ENCODE measurements around the gene LRRC73.

The LRRC73 gene

DNA sequence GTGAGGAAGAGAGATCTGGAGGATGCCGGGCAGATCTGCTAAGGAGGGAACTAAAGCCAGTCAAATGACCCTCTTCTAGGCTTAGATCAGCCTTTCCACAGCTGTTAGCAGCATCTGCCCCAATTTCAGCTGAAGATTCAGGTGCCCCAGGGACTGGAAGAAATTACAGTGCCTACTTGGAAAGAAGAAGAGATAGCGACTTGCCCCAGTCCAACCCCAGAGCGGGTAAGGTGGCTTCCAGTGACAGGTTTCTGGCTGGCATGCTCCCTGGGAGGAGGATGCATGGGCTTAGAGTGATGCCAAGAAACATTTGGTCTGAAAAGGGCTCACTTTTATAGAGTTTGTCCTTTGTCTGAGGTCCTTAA is 32.2 kb downstream of the LRRC73 start:
- peak overlapping the region; percentile 93 for H3K27ac ChIP-seq (ENCODE audit: insufficient read depth, low read length, poor library complexity, severe bottlenecking)
- peak overlapping the region; percentile 92 for H3K4me3 ChIP-seq (ENCODE audit: insufficient read depth, low read depth, low read length, poor library complexity, severe bottlenecking)
- no peak for DNase-seq
- H3K36me3 ChIP-seq (ENCODE audit: control insufficient read depth, insufficient read depth, low read length) = peaks cover 4% of the 10 kb centered on the region
- H3K9me3 ChIP-seq (ENCODE audit: control insufficient read depth, low read length) = no peaks in the 10 kb centered on the region
- no peaks in the 10 kb centered on the region for H3K27me3 ChIP-seq (replicated peaks; ENCODE audit: control insufficient read depth, insufficient read depth, low read length, poor library complexity, severe bottlenecking)
- H3K4me1 ChIP-seq (ENCODE audit: control insufficient read depth, insufficient read depth, low read length, poor library complexity, severe bottlenecking) = peaks cover 14% of the 10 kb centered on the region

DNA sequence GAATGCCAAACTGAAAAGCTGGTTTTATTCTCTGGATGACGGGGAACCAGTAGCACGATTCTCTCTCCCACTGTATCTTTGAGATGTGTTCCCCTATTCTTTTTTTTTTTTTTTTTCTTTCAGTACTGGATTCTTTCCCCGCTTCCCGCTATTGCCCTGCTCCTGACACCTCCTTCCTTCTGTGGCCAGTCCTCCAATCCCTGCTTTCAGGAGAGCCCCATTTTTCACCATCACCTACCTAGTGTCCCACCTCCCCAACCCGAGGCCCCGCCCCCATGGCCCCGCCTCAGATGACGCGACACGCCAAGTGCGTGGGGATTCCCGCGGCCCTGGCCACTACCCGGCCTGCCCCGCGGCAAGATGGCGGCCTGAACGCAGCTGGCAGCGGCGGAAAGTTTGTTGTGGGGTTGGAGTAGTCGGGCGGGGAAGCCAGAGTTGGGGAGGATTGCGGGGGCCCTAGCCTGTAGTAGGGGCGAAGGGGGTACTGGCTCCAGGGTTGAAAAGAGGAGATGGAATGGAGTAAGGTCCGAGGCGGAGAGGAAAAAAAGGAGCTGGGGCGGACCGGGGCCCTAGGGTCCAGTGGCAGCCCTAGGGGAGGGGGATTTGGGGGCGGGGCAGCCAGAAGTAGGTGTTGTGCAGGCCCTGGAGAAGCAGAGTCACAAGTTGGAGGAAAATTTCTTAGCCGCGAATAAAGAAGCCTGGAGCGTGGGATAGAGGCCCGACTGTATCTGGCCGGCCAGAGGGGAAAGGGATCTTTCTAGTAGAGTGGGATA is 32.7 kb downstream of the LRRC73 start, which contains the start of gene TJAP1:
TJAP1 (plus strand) TSS at position 336 of the 773 bp plus-strand sequence. CDS start 21,432 bp downstream, outside the sequence.
- Histone ChIP-seq H3K4me3 (ENCODE audit: insufficient read depth, low read depth, low read length, poor library complexity, severe bottlenecking) (peak within 1 kb of the TSS; percentile 92), H3K9me3 (ENCODE audit: control insufficient read depth, low read length) (no peaks in the 10 kb centered on the region), H3K36me3 (ENCODE audit: control insufficient read depth, insufficient read depth, low read length) (peaks cover 1% of the 10 kb centered on the region), H3K27me3 (replicated peaks; ENCODE audit: control insufficient read depth, insufficient read depth, low read length, poor library complexity, severe bottlenecking) (no peaks in the 10 kb centered on the region), H3K4me1 (ENCODE audit: control insufficient read depth, insufficient read depth, low read length, poor library complexity, severe bottlenecking) (peaks cover 14% of the 10 kb centered on the region), H3K27ac (ENCODE audit: insufficient read depth, low read length, poor library complexity, severe bottlenecking) (peak within 1 kb of the TSS; percentile 93)
- peak; percentile 89 to 93 (median 91) for DNase-seq

DNA sequence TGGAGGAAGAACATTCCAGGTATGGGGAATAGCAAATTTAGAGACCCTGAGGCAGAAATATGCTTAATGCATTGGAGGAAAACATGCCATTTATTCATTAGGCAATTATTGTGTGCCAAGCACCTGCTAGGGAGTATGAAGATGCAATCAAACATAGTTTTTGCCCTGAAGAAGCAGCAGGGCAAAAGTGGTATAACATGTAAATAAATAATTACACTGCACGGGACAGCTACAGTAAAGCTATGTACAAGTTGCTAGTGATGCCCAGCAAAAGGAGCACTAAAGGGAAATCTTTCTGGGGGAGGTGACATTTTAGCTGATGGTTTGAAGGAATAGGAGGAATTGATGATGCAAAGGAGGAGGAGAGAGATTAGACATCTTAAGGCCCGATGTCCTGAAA is 33.4 kb downstream of the LRRC73 start:
- Histone ChIP-seq H3K27me3 (replicated peaks; ENCODE audit: control insufficient read depth, insufficient read depth, low read length, poor library complexity, severe bottlenecking) (no peaks in the 10 kb centered on the region), H3K36me3 (ENCODE audit: control insufficient read depth, insufficient read depth, low read length) (no peaks in the 10 kb centered on the region), H3K9me3 (ENCODE audit: control insufficient read depth, low read length) (no peaks in the 10 kb centered on the region), H3K27ac (ENCODE audit: insufficient read depth, low read length, poor library complexity, severe bottlenecking) (peak overlapping the region; percentile 93), H3K4me1 (ENCODE audit: control insufficient read depth, insufficient read depth, low read length, poor library complexity, severe bottlenecking) (peaks cover 14% of the 10 kb centered on the region), H3K4me3 (ENCODE audit: insufficient read depth, low read depth, low read length, poor library complexity, severe bottlenecking) (peak overlapping the region; percentile 92)
- no peak for DNase-seq

DNA sequence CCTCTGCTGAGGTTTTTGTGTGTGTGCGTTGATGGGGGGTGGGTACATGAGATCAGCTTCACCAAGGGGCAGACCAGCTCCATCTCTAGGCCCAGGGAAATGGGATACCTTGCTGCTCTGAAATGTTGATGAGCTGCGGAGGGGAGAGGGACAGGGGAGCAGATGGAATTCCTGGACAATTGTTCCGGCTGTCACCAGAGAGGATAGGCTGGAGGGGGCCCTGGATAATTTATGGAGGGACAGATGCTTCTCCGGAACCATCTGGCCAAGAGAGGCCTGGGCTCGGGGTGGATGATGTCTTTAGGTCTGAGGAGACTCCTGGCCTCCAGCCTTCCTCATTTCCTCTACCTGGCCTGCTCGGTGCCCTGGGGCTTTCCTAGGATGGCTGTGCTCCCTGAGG is 34.6 kb downstream of the LRRC73 start:
- Histone ChIP-seq H3K9me3 (ENCODE audit: control insufficient read depth, low read length) (no peaks in the 10 kb centered on the region), H3K4me1 (ENCODE audit: control insufficient read depth, insufficient read depth, low read length, poor library complexity, severe bottlenecking) (peaks cover 14% of the 10 kb centered on the region), H3K36me3 (ENCODE audit: control insufficient read depth, insufficient read depth, low read length) (no peaks in the 10 kb centered on the region), H3K27me3 (replicated peaks; ENCODE audit: control insufficient read depth, insufficient read depth, low read length, poor library complexity, severe bottlenecking) (no peaks in the 10 kb centered on the region), H3K27ac (ENCODE audit: insufficient read depth, low read length, poor library complexity, severe bottlenecking) (no peak overlapping the region), H3K4me3 (ENCODE audit: insufficient read depth, low read depth, low read length, poor library complexity, severe bottlenecking) (no peak overlapping the region)
- DNase-seq = no peak

DNA sequence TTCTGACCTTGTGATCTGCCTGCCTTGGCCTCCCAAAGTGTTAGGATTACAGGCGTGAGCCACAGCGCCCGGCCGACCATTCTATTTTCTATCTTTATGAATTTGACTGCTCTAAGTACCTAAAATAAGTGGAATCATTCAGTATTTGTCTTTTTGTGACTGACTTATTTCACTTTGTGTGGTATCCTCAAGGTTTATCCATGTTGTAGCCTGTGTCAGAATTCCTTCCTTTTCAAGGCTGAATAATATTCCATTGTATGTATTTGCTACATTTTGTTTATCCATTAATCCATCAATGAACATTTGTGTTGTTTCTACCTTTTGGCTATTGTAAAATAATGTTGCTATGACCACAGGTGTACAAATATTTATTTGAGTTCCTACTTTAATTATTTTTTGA is 37.6 kb downstream of the LRRC73 start:
- H3K27me3 ChIP-seq (replicated peaks; ENCODE audit: control insufficient read depth, insufficient read depth, low read length, poor library complexity, severe bottlenecking) = no peaks in the 10 kb centered on the region
- no peak overlapping the region for H3K4me3 ChIP-seq (ENCODE audit: insufficient read depth, low read depth, low read length, poor library complexity, severe bottlenecking)
- no peak overlapping the region for H3K27ac ChIP-seq (ENCODE audit: insufficient read depth, low read length, poor library complexity, severe bottlenecking)
- H3K9me3 ChIP-seq (ENCODE audit: control insufficient read depth, low read length) = no peaks in the 10 kb centered on the region
- DNase-seq = no peak
- H3K4me1 ChIP-seq (ENCODE audit: control insufficient read depth, insufficient read depth, low read length, poor library complexity, severe bottlenecking) = peaks cover 6% of the 10 kb centered on the region
- H3K36me3 ChIP-seq (ENCODE audit: control insufficient read depth, insufficient read depth, low read length) = no peaks in the 10 kb centered on the region

DNA sequence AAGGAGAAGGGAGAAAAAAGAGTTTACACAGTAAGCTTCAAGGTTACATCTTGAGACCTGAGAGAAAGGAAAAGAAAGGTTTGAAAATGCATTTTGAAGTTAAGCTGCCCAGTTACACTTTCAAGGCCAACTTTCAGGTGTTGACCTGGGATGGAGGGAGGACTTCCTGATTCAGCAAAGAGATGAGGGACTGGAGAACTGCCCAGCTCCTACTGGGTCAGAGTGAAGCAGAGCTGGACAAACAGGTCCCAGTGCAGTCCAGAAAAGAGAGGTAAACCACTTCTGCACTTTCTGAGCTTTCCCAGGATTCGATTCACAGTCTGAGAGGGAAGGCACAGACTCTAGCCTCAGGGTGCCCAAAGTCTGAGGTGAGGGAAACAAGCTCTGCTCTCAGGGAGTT is 38.7 kb downstream of the LRRC73 start:
- H3K27ac ChIP-seq (ENCODE audit: insufficient read depth, low read length, poor library complexity, severe bottlenecking) = no peak overlapping the region
- H3K27me3 ChIP-seq (replicated peaks; ENCODE audit: control insufficient read depth, insufficient read depth, low read length, poor library complexity, severe bottlenecking) = peaks cover 5% of the 10 kb centered on the region
- H3K9me3 ChIP-seq (ENCODE audit: control insufficient read depth, low read length) = no peaks in the 10 kb centered on the region
- H3K36me3 ChIP-seq (ENCODE audit: control insufficient read depth, insufficient read depth, low read length) = no peaks in the 10 kb centered on the region
- H3K4me1 ChIP-seq (ENCODE audit: control insufficient read depth, insufficient read depth, low read length, poor library complexity, severe bottlenecking) = no peaks in the 10 kb centered on the region
- H3K4me3 ChIP-seq (ENCODE audit: insufficient read depth, low read depth, low read length, poor library complexity, severe bottlenecking) = no peak overlapping the region
- no peak for DNase-seq

DNA sequence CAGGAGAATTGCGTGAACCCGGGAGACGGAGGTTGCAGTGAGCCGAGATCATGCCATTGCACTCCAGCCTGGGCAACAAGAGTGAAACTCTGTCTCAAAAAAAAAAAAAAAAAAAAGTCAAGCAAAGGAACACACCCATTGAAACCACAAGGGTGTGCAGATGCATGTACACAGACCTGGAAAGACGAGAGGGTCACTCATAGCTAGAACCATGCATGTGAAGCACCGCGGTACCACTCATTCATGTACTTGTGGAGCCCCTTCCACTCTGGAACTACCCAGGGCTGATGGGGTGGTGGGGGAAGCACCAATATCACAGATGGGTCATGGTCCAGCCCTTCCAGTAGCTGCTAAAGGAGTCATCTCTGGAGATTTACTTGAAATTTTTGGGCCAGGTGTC is 40.2 kb downstream of the LRRC73 start:
- H3K27me3 ChIP-seq (replicated peaks; ENCODE audit: control insufficient read depth, insufficient read depth, low read length, poor library complexity, severe bottlenecking) = peaks cover 5% of the 10 kb centered on the region

DNA sequence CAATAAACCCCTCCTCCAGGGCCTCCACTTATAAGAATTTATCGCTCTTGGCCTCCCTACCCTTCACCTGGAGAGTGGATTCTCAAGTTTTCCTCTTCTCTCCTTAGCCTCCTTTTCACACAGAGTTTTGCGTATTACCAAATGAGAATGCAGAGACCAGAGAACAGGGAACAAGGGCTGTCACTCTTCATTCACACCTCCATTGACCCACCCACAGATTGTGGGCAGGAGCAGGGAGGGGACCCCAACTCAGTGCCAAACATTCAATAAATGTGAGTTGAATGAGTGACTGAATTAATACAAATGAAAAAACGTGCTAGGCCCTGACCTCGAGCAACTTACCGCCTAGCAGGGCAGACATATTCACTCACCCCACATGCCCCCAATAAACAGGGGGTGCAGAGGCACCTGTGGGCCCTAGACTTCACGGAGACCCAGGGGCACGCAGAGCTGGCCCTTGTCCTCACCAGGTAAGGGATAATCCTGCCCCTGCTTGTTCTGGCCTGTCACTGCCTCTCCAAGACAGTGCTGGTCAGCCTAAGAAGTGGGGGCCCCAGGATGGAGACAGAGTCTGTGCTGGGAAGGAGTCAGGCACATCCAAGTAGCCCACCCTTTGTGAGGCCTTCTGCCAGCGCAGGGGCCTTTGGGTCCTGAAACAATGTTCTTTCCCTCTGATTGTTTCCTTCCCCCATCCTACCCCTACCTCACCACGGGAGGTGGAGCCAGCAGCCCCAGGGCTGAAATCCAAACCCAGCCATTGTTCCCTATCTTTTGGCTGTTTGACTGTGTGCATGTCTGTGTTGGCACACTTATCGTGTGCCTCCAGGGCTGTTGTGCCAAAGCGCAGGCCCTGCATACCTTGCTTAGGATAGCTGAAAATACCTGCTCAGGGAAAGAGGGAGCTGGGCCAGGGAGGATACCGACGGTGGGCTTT is 41.1 kb downstream of the LRRC73 start:
- H3K27me3 ChIP-seq (replicated peaks; ENCODE audit: control insufficient read depth, insufficient read depth, low read length, poor library complexity, severe bottlenecking) = peaks cover 5% of the 10 kb centered on the region

More for the DNA sequence above, 40.2 kb downstream of the LRRC73 start:
- no peak overlapping the region for H3K4me3 ChIP-seq (ENCODE audit: insufficient read depth, low read depth, low read length, poor library complexity, severe bottlenecking)
- no peak overlapping the region for H3K27ac ChIP-seq (ENCODE audit: insufficient read depth, low read length, poor library complexity, severe bottlenecking)
- no peaks in the 10 kb centered on the region for H3K36me3 ChIP-seq (ENCODE audit: control insufficient read depth, insufficient read depth, low read length)
- H3K4me1 ChIP-seq (ENCODE audit: control insufficient read depth, insufficient read depth, low read length, poor library complexity, severe bottlenecking) = no peaks in the 10 kb centered on the region
- H3K9me3 ChIP-seq (ENCODE audit: control insufficient read depth, low read length) = no peaks in the 10 kb centered on the region
- no peak for DNase-seq

DNA sequence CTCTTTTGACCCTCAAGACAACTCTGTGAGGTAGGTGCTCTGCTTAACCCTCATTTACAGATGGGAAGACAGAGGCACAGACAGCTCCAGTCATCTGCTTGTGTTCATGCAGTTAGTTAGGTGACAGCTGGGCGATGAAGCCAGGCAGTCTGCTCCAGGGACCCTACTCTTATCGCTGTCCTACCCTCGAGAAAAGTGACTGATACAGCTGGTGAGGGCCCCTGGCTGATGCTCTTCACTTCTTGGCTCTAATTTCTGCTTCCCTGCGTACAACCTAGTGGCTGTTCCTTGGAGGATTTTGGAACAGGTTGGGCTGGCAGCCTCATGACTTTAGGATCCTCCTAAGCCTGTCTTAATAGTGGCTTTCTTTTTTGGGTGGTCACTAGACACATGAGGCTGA is 41.9 kb downstream of the LRRC73 start:
- no peak overlapping the region for H3K4me3 ChIP-seq (ENCODE audit: insufficient read depth, low read depth, low read length, poor library complexity, severe bottlenecking)
- no peaks in the 10 kb centered on the region for H3K9me3 ChIP-seq (ENCODE audit: control insufficient read depth, low read length)
- H3K36me3 ChIP-seq (ENCODE audit: control insufficient read depth, insufficient read depth, low read length) = no peaks in the 10 kb centered on the region
- no peak for DNase-seq
- peaks cover 5% of the 10 kb centered on the region for H3K27me3 ChIP-seq (replicated peaks; ENCODE audit: control insufficient read depth, insufficient read depth, low read length, poor library complexity, severe bottlenecking)
- H3K27ac ChIP-seq (ENCODE audit: insufficient read depth, low read length, poor library complexity, severe bottlenecking) = no peak overlapping the region
- no peaks in the 10 kb centered on the region for H3K4me1 ChIP-seq (ENCODE audit: control insufficient read depth, insufficient read depth, low read length, poor library complexity, severe bottlenecking)

More for the DNA sequence above, 41.1 kb downstream of the LRRC73 start:
- Histone ChIP-seq H3K4me1 (ENCODE audit: control insufficient read depth, insufficient read depth, low read length, poor library complexity, severe bottlenecking) (no peaks in the 10 kb centered on the region), H3K27ac (ENCODE audit: insufficient read depth, low read length, poor library complexity, severe bottlenecking) (no peak overlapping the region), H3K9me3 (ENCODE audit: control insufficient read depth, low read length) (no peaks in the 10 kb centered on the region), H3K36me3 (ENCODE audit: control insufficient read depth, insufficient read depth, low read length) (no peaks in the 10 kb centered on the region), H3K4me3 (ENCODE audit: insufficient read depth, low read depth, low read length, poor library complexity, severe bottlenecking) (no peak overlapping the region)
- no peak for DNase-seq

DNA sequence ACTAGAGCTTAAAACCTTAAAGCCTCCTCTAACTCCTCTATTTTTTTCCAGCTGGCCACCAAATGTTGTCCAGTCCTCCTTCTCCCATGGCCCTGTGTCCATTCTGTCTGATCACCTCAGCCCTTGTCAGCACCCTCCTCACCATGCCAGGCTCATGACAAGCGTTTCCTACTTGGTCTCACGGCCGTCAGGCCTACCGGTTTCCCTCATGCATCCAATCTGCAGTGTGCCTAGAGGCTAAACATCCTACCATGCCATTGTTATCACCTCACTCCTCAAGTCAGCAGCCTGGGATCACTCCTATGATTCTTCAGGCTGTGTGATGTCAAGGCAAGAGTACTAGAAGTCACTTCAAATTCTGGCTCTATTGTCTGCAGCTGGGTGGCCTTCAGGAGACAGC is 42.4 kb downstream of the LRRC73 start:
- no peaks in the 10 kb centered on the region for H3K9me3 ChIP-seq (ENCODE audit: control insufficient read depth, low read length)
- H3K27me3 ChIP-seq (replicated peaks; ENCODE audit: control insufficient read depth, insufficient read depth, low read length, poor library complexity, severe bottlenecking) = peaks cover 5% of the 10 kb centered on the region
- H3K36me3 ChIP-seq (ENCODE audit: control insufficient read depth, insufficient read depth, low read length) = no peaks in the 10 kb centered on the region
- DNase-seq = no peak
- H3K27ac ChIP-seq (ENCODE audit: insufficient read depth, low read length, poor library complexity, severe bottlenecking) = no peak overlapping the region
- H3K4me1 ChIP-seq (ENCODE audit: control insufficient read depth, insufficient read depth, low read length, poor library complexity, severe bottlenecking) = no peaks in the 10 kb centered on the region
- H3K4me3 ChIP-seq (ENCODE audit: insufficient read depth, low read depth, low read length, poor library complexity, severe bottlenecking) = no peak overlapping the region

All from effector memory CD4-positive, alpha-beta T cell (primary cell).